ENCODE results near the gene ALDH1B1.
"Not testable (repeated sequence)": the region's sequence is repeated elsewhere in the genome, so short reads cannot be mapped to it uniquely, and the experiment has no call there.

The ALDH1B1 gene

DNA sequence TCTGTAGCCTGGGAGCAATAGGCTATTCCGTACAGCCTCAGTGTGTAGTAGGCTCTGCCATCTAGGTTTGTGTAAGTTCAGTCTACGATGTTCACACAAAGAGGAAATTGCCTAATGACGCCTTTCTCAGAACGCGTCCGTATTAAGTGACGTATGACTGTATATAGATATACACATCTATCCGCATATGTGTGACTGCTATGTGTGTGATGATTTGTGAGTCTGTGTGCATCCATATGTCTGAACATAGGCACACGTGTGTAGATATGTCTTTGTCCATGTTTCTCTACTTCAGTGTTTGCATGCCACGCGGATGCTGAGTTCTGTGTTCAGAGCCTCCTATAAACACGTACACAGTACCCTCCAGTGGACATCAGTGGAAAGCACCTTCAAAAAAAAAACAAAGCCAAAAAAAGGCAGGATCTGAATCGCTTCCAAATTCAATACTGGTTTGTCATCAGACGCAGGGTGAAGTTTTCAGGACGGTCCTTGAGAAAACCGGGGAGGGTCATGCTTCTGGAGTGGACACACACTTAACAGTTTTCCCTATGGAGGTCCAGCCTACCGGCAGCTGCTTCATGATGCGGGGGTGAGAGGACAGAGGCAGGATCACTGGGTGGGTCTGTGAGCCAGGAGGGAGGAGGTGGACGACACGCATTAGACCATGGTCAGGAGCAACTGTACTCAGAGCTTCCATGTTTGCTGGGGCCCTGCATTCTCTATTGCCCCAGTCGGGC is 29.5 kb upstream of the ALDH1B1 start:
- no peak for DNase-seq

DNA sequence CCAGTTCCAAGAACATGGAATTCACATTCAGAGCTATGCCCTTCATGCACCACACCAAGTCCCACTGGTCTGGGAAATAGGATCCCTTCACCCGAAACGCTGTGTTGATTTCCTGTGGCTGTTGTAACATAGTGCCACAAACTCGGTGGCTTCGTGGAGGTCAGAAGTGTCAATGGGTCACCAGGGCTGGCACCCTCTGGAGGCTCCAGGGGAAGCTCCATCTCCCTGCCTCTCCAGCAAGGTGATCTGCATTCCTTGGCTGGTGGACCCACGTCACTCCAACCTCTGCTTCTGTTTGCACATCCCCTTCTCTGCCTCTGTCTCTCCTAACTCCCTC is 28.9 kb upstream of the ALDH1B1 start:
- DNase-seq, result no peak

GRCh38 chr9:38367898-38368297 is 24.6 kb upstream of the ALDH1B1 start:
- DNase-seq, result no peak

- DNase-seq, result no peak
Observed at GRCh38 chr9:38368731-38369130, 23.8 kb upstream of the ALDH1B1 start.

- DNase-seq, result no peak
Observed at GRCh38 chr9:38370176-38370575, 22.3 kb upstream of the ALDH1B1 start.

DNA sequence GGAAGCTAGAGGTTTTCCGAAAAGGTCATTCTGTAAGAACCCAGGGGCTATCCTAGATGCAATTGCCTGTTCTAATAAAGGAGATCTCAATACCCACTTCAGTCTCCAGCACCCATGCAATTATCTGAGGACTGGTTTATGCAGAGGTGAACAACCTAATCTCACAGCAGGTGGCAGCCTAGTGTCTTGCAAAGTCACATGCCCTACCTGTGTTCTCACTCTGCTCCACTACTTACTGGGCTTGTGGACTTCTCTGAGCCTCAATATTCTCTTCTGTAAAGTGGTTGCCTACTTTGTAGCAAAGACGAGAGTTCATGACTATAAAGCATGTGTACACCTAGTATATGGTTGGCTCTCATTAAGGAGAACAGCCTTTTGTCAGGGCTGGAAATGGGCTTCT is 21.0 kb upstream of the ALDH1B1 start:
- DNase-seq, result no peak

DNA sequence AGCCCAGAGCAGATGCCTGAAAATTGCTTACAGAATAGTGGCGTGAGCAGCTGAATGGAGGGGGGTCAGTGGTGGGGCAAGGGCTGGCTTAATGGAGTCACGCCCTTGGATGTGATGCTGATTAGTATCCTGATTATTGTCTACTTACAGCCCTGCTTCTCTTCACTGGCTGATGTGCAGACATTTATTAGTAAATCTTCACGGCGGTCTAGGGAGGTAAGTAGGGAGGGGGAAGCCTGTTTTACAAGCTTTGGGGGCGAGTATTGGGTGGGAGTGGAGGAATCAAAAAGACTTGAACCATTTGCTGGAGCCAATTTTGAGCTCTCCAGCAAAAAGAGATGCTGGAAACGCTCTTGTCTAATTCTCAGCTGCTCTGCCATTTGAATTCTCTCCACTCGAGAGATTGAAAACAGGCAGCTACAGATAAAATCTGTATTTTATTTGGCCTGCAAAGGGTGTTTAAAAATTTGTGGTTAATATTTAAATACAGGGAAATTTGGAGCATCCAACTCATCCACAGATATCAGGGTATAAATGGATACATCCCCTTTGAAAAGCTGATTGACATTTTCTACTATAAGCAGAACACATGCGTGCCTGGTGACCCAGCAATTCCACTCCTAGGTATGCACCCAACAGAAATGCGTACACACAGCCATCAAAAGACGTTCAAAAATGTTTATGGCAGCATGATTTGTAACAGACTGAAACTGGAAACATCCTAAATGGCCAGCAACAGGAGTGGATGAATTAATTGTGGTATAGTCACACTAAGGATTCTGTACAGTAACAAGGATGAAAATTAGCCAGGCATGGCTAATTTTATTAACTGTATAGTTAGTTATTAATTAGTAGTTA is 19.5 kb upstream of the ALDH1B1 start:
- no peak for DNase-seq

DNA sequence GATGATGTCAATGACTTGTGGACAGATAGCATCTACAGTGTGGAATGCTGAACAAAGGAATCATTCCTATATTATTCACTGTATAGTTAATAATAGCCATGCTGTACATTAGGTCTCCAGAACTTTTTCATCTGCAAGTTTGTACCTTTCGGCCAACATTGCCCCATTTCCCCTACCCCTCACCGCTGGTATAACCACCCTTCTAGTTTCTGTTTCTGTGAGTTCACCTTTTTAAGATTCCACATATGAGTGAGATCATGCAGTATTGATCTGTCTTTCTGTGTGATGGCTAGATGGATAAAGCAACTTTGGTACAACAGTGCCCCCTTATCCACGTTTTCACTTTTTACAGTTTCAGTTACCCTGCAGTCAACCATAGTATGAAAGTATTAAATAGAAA is 18.8 kb upstream of the ALDH1B1 start:
- no peak for DNase-seq

DNA sequence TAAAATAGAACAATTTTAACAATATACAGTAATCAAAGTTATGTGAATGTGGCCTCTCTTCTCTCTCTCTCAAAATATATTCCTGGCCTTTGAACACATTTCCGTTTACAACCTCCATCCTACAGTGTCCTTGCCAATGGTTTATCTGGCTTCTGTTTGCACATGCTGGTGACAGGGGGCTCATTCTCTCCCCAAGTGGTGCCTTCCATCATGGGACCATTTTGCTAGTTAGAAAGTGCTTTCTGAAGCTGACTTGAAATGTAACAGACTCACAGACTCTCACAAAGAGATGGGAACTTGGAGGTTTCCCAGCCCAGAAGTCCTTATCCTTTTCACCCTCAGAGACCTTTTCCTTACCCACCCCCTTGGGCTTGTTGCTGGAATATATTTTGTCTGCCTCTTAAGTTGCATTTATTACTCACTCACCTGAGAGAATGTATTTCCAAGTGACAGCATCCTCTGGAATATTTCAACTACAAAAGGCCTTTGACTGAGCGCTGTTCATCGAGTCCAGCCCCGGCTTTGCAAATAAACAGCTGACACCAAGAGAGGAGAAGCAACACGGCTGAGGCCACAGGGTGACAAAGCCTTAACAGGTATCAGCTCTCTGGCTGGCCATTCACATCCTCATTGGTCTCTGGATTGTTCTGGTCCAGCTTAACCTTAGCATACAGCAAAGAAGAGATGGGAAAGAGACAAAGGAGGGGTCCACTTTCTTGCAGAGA is 17.5 kb upstream of the ALDH1B1 start:
- no peak for DNase-seq

DNA sequence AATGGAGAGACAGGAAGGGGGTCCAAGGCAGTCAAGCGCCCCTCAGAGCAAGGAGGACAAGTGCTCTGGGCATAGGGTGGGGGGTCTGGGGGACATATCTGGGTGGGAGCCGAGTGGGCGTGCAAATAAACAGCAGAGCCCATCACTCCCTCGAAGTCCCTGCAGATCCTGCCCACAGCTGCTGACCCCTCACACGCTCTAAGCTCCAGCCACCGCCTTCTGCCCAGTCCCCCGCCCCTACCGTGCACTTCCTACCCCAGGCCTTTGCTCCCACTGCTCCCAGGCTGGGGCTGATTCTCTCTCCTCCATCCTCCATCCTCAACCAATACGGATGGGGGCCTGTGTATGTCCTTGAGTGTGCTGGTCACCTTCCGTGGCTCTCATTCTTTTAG is 16.9 kb upstream of the ALDH1B1 start:
- DNase-seq, result no peak

DNA sequence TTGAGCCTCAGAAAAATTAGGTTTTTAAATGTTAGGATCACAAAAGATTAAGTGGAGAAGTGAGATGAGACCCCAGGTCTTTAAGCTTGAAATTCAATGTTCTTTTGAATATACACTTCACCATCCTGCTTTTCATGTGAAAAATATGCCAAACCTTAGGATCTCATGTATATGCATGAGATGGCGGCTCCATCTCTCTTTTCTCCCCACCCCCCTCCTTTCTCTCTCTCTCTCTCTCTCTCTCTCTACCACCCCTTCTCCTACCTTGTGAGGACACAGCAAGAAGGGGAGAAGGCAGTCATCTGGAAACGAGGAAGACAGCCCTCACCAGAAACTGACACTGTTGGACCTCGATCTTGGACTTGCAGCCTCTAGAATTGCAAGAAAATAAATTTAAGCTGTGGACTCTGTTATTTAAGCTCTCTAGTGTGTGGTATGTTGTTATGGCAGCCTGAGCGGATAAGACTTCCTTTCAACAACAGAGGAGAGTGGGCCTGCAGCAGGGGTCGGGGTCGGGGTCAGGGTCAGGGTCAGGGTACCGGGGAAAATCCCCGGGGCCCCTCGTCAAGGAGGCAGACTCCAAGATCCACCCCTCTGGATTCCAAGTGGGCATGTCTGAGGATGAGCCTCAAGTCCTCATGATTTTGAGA is 16.4 kb upstream of the ALDH1B1 start:
- no peak for DNase-seq

GRCh38 chr9:38377336-38378083 is 15.0 kb upstream of the ALDH1B1 start:
- DNase-seq, result not testable (repeated sequence)

DNA sequence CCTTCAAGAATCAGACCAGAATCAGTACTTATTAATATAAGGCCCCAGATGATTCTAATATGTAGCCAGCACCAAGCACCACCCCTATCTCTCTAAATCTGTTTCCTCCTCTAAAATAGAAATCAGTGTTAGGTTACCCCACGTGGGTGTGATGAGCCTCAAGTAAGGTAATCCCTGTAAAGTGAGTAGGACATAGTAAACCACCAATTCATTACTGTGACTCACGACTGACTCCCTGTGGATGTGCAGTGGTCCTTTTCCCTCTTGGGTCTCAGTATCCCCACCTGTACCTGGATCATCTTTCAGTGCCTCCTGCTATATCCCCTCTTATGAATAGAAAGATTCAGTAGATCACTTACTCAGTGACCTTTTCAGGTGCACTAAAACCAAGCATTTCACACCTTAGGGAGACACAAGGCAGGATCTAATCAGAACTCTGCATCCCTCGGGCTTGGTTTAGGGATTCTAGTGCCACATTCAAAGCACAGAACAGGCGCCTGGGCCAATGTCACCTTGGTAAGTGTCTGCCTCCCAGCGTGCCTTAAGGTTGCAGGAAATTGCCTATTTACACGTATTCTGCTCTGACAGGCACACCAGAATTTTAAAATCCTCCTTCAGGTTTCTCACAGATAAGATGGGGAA is 12.2 kb upstream of the ALDH1B1 start:
- DNase-seq, result no peak

GRCh38 chr9:38380872-38381534 is 11.5 kb upstream of the ALDH1B1 start:
- DNase-seq, result no peak

DNA sequence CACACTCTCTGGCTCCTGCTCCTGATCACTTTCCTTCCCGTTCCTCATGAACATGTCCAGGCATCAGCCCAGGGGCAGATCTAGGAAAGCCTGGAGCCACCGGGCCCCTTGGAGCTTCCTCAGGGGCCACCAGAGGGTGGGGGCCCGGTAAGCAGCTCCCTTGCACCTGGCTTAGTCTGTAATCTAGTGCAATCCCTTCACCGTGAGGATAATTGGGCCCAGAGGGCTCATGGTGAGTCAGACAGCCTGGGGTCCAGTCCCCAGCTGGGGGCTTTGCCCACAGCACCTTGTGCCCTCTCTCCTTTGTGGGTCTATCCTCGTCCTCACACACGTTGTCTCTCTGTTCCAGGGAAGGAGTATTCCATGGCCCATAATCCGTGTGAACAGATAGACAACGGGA is 10.4 kb upstream of the ALDH1B1 start:
- DNase-seq, result no peak

- no peak for DNase-seq
Observed at GRCh38 chr9:38384990-38385848, 7.3 kb upstream of the ALDH1B1 start.

- DNase-seq, result no peak
Observed at GRCh38 chr9:38385896-38386295, 6.6 kb upstream of the ALDH1B1 start.

DNA sequence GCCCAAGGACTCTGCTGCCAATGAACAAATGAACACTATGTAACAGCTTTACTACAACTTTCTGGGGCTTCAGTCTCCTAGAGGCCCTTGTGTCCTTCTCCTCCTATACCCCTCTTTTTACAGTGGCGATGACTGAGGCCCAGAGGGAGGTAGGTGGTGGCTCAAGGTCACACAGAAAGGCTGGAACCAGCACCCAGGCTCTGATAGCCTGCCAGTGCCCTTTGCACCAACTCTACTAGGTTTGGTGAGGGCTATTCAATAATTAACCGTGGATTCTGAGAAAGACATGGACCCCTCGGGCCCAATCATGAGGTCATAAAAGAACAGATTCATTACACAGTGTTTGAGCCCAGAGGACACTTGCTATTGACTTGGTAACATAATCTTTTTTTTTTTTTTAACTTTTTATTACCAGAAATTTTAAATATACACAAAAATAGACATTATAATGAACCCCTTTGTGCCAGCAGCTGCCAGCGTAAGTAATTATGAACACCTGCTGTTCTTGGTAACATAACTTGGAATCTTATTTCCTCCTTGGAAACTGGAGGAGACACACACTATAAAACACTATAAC is 6.1 kb upstream of the ALDH1B1 start:
- DNase-seq, result no peak

DNA sequence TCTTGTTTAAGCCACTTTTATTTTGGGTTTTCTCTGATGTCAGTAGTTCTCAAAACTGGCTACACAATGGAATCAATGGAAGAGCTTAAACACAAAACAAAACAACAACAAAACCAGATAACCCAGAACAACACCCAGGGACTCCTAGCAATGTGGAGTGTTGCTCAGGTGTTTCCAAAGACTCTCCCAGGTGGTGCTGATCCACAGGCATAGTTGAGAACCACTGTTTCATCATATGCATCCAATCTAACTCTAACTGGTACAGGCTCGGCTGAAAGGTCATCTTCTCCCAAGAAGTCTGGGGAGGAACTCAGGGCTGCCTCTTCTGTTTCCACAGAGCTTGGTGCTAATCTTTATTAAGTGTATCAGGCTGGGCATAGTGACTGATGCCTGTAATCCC is 5.4 kb upstream of the ALDH1B1 start:
- no peak for DNase-seq

- DNase-seq, result no peak
Observed at GRCh38 chr9:38387751-38388150, 4.8 kb upstream of the ALDH1B1 start.
